K562 (cell line): ENCODE results near the gene ZDHHC14. TPM values are rescaled to one million over a fixed set of nuclear protein-coding genes. Genes with fewer than 3 reads are reported as not detected.

Experiments used
- ATAC-seq: fragments of 200-7000 bp; cut with Tn5 transposase; 3 replicates; pipeline ENCODE4 v1.9.1; 2020; ENCODE audit warnings: moderate library complexity
- BruUV-seq: library from RNA; stranded (reverse); fragments of 400-500 nt; replicated peaks from 2 replicates; lab custom pipeline; 2021; lab: Mats Ljungman, UMichigan
- CTCF ChIA-PET: fragments of 300-600 bp; formaldehyde crosslinking; extraction: SDS; loops from one replicate; lab custom pipeline; 2021; ENCODE audit warnings: low intra/inter-chr PET ratio; lab: Yijun Ruan, JAX
- POLR2A ChIA-PET: fragments of 300-600, 350-650 bp; sonication (Branson Sonifier 250); formaldehyde crosslinking; extraction: SDS; loops from one replicate; lab custom pipeline; 2021; ENCODE audit warnings: antibody characterized with exemption, inconsistent platforms; lab: Yijun Ruan, JAX
- DNase-seq, 4 experiments: peaks; one replicate each; pipeline versions ENCODE4 v3.0.0 to v3.0.0-alpha.2; 2011 to 2018; ENCODE audit warnings: low spot score in 3 of 4, mixed read lengths in 3 of 4; ENCODE audit errors: extremely low read depth in 1 of 4
- FAIRE-seq: peaks from 2 replicates; lab custom pipeline; 2011; peaks lifted over from hg19 to GRCh38; lab: Jason Lieb, UNC
- H2AFZ ChIP-seq: 2 replicates; pipeline ENCODE4 v1.6.0; 2011; ENCODE audit warnings: low read depth, low read length, control low read depth, inconsistent platforms
- H3K27ac ChIP-seq: fragments of 200-600 bp; 3 replicates; pipeline ENCODE4 v1.8.0; 2011; ENCODE audit warnings: low read depth, mild to moderate bottlenecking, control low read depth, inconsistent platforms, low read length, moderate library complexity, mixed read lengths; ENCODE audit errors: extremely low read depth
- H3K27me3 ChIP-seq, 2 experiments: fragments of 300-600 bp in 1 of 2; 2 replicates in 1 of 2; 3 replicates in 1 of 2; pipeline versions ENCODE4 v1.6.0 to v1.8.0; 2011; ENCODE audit warnings: inconsistent platforms in 2 of 2, low read length in 2 of 2, mild to moderate bottlenecking in 1 of 2, mixed read lengths in 1 of 2, moderate library complexity in 1 of 2; ENCODE audit not compliant: control insufficient read depth in 2 of 2, insufficient read depth in 2 of 2
- H3K36me3 ChIP-seq: fragments of 300-600 bp; 3 replicates; pipeline ENCODE4 v1.8.0; 2011; ENCODE audit warnings: mild to moderate bottlenecking, low read length, inconsistent platforms; ENCODE audit not compliant: control insufficient read depth, insufficient read depth
- H3K4me1 ChIP-seq, 2 experiments: fragments of 200-600 bp in 1 of 2; replicated peaks in 1 of 2; 2 replicates in 1 of 2; 3 replicates in 1 of 2; pipeline versions ENCODE4 v1.5.1 to v1.8.0; 2011; ENCODE audit warnings: inconsistent platforms in 2 of 2, low read length in 2 of 2, mild to moderate bottlenecking in 1 of 2, mixed read lengths in 1 of 2, moderate library complexity in 1 of 2; ENCODE audit not compliant: control insufficient read depth in 2 of 2, insufficient read depth in 2 of 2
- H3K4me2 ChIP-seq: 2 replicates; pipeline ENCODE4 v1.6.1; 2011; ENCODE audit warnings: low read length, control low read depth, inconsistent platforms, mixed read lengths; ENCODE audit not compliant: insufficient read depth
- H3K4me3 ChIP-seq: fragments of 200-600 bp; sonication (generic), shearing (Covaris generic); 2 replicates; pipeline ENCODE4 v1.5.1; 2016; ENCODE audit warnings: control low read depth, inconsistent platforms
- H3K79me2 ChIP-seq: fragments of 200-600 bp; 3 replicates; pipeline ENCODE4 v1.8.0; 2011; ENCODE audit warnings: low read length, inconsistent platforms; ENCODE audit not compliant: control insufficient read depth, insufficient read depth
- H3K9ac ChIP-seq, 2 experiments: 2 replicates each; pipeline versions ENCODE4 v1.6.0 to v1.6.1; 2011; ENCODE audit warnings: low read depth in 2 of 2, low read length in 2 of 2, control low read depth in 1 of 2, inconsistent platforms in 1 of 2, mild to moderate bottlenecking in 1 of 2, mixed read lengths in 1 of 2; ENCODE audit not compliant: insufficient read depth in 1 of 2
- H3K9me1 ChIP-seq: one replicate; pipeline ENCODE4 v1.6.0; 2011; ENCODE audit warnings: inconsistent platforms, mild to moderate bottlenecking, low read length, moderate library complexity; ENCODE audit not compliant: control insufficient read depth, insufficient read depth
- H3K9me3 ChIP-seq: replicated peaks from 2 replicates; pipeline ENCODE4 v1.5.1; 2011; ENCODE audit warnings: low read depth, low read length, inconsistent platforms; ENCODE audit not compliant: control insufficient read depth, insufficient read depth
- H4K20me1 ChIP-seq: replicated peaks from 2 replicates; pipeline ENCODE4 v1.6.1; 2011; ENCODE audit warnings: low read length, inconsistent platforms, mixed read lengths; ENCODE audit not compliant: control insufficient read depth, insufficient read depth
- CREB3L1 ChIP-seq: fragments of 450-650 bp; IDR thresholded peaks from 2 replicates; pipeline ENCODE4 v1.6.1; 2014; ENCODE audit warnings: low read depth, mild to moderate bottlenecking, moderate library complexity, borderline replicate concordance
- E2F5 ChIP-seq: sonication (generic); formaldehyde crosslinking; IDR thresholded peaks from 2 replicates; pipeline ENCODE4 v1.8.0; 2022; ENCODE audit warnings: mild to moderate bottlenecking, missing genetic modification reagents
- E2F6 ChIP-seq, 2 experiments: IDR thresholded peaks; 2 replicates each; pipeline ENCODE4 v1.6.1; 2011; ENCODE audit warnings: borderline replicate concordance in 1 of 2, control low read depth in 1 of 2, low read depth in 1 of 2, low read length in 1 of 2, mild to moderate bottlenecking in 1 of 2, mixed read lengths in 1 of 2, moderate library complexity in 1 of 2; ENCODE audit not compliant: insufficient read depth in 1 of 2, insufficient read length in 1 of 2, poor library complexity in 1 of 2, severe bottlenecking in 1 of 2; ENCODE audit errors: extremely low read depth in 1 of 2
- E2F8 ChIP-seq: fragments of 450-650 bp; IDR thresholded peaks from 2 replicates; pipeline ENCODE4 v1.7.1; 2018; ENCODE audit warnings: mild to moderate bottlenecking, low read depth; ENCODE audit not compliant: partially characterized antibody
- NFIC ChIP-seq: fragments of 450-650 bp; IDR thresholded peaks from 2 replicates; pipeline ENCODE4 v1.6.1; 2017; ENCODE audit warnings: mild to moderate bottlenecking, inconsistent platforms
- WGBS: fragments of 100-300 bp; shearing (Covaris generic); methylation state at CpG from one replicate; pipeline ENCODE4 v1.1.6; 2016; ENCODE audit warnings: low coverage, mixed read lengths; ENCODE audit not compliant: insufficient coverage; ENCODE audit errors: missing lambda C conversion rate; 5-methylcytosine and 5-hydroxymethylcytosine counted together
- in situ Hi-C: fragments of 300-500 bp; cut with MboI; formaldehyde crosslinking; loops from 4 replicates; pipeline ENCODE4 v1.15.0; 2018; ENCODE audit warnings: inconsistent platforms, mixed read lengths
- intact Hi-C: fragments of 100-400 bp; cut with micrococcal nuclease; formaldehyde crosslinking; loops from 2 replicates; pipeline ENCODE4 v1.14.2; 2022
- polyA plus RNA-seq, 8 experiments: library from polyadenylated mRNA; depleted of rRNA in 4 of 8; stranded (reverse) in 5 of 8; unstranded in 3 of 8; fragments of >200 nt; fragmentation: Nextera tagmentation in 2 of 8; fragmentation: Illumina TruSeq in 1 of 8; extraction: Ambion mirVana in 2 of 8; extraction: Trizol in 1 of 8; gene quantifications; 2 replicates each; pipeline versions ENCODE4 v1.2.1 to v1.2.3, GENCODE V29; 2011 to 2014; ENCODE audit warnings: inconsistent platforms in 1 of 8, missing spikeins in 1 of 8
- total RNA-seq, 7 experiments: library from RNA; depleted of rRNA in 6 of 7; stranded (reverse); fragments of >200 nt in 6 of 7; fragmentation: Illumina TruSeq in 2 of 7; extraction: Trizol in 2 of 7; gene quantifications; 2 replicates each; pipeline versions ENCODE4 v1.2.1 to v1.2.3, GENCODE V29; 2011 to 2021; ENCODE audit warnings: low replicate concordance in 1 of 7

The ZDHHC14 gene
- total and polyA plus RNA-seq, 9 of the 15 experiments (the other 6 are each of a cell fraction or from before 2014, with no cell fraction given): 0.92 to 23.1 (median 13.8) TPM

- Histone ChIP-seq H3K4me2 (no peak overlapping the region), H3K9me3 (no peaks in the 10 kb centered on the region), H3K27me3 (no peaks in the 10 kb centered on the region; a peak in 1 of 5 replicates), H3K9ac (no peak overlapping the region), H3K4me3 (no peak overlapping the region), H3K36me3 (no peaks in the 10 kb centered on the region), H3K9me1 (no peaks in the 10 kb centered on the region), H3K4me1 (peaks cover 13 to 17% of the 10 kb centered on the region in 2 experiments), H3K79me2 (peaks cover 7% of the 10 kb centered on the region; the same call in 2 of the 3 replicates), H4K20me1 (no peaks in the 10 kb centered on the region), H2AFZ (no peak overlapping the region), H3K27ac (no peak overlapping the region)
- no peak for DNase-seq
- intact Hi-C loops (no loop called here), in situ Hi-C loops (no loop called here)
- no TSS peak for BruUV-seq
- ChIA-PET POLR2A (interaction anchor here (0.7 kb wide), 1 partner anchor 41 kb away, joined by 3 read pairs; no protein-coding TSS in a partner anchor), CTCF (no interaction called here)
- no peak for FAIRE-seq
- ATAC-seq: no peak
- WGBS: 96% methylated on average over 3 of the region's 3 CpGs
- no peak for TF ChIP-seq CREB3L1
- no peak for TF ChIP-seq E2F5 (CRISPR knock-in tag)
- TF ChIP-seq NFIC: no peak
- no peak for TF ChIP-seq E2F8
- TF ChIP-seq E2F6 (IDR thresholded peaks at IDR 0.05; ENCODE audit: borderline replicate concordance in 1 of 2, extremely low read depth in 1 of 2, insufficient read depth in 1 of 2, insufficient read length in 1 of 2, low read depth in 1 of 2, low read length in 1 of 2, poor library complexity in 1 of 2, severe bottlenecking in 1 of 2): no peak
Measured at GRCh38 chr6:157476797-157477196, 95.8 kb downstream of the ZDHHC14 start.
